Heart left ventricle (tissue), 16 donors: Measurements from ENCODE around the gene PEF1. TPM values are rescaled to one million over a fixed set of nuclear protein-coding genes. Genes with fewer than 3 reads are reported as not detected.

Experiments
- ATAC-seq, 4 donors: fragments of 200-7000 bp; cut with Tn5 transposase; one replicate each; pipeline ENCODE4 v1.9.1; 2020 to 2022; ENCODE audit warnings: moderate library complexity in 4 of 4, mild to moderate bottlenecking in 3 of 4, moderate number of reproducible peaks in 1 of 4
- DNase-seq, 5 donors: peaks; one replicate each; pipeline ENCODE4 v3.0.0-alpha.2; 2020
- H3K27ac ChIP-seq, 12 donors: fragments of 200-600 bp; sonication (generic) in 4 of 12; one replicate each; pipeline versions ENCODE4 v1.5.0 to v1.8.0; 2016 to 2022; ENCODE audit warnings: mild to moderate bottlenecking in 2 of 12
- H3K27me3 ChIP-seq, 9 donors: fragments of 200-600 bp; sonication (generic) in 2 of 9; one replicate each; pipeline versions ENCODE4 v1.5.1 to v1.8.0; 2016 to 2022; ENCODE audit warnings: mild to moderate bottlenecking in 3 of 9
- H3K36me3 ChIP-seq, 9 donors: fragments of 200-600 bp; sonication (generic) in 2 of 9; one replicate each; pipeline versions ENCODE4 v1.5.0 to v1.8.0; 2018 to 2022; ENCODE audit warnings: mild to moderate bottlenecking in 2 of 9
- H3K4me1 ChIP-seq, 12 donors: fragments of 200-600 bp; sonication (generic) in 4 of 12; one replicate each; pipeline versions ENCODE4 v1.5.0 to v1.8.0; 2016 to 2022; ENCODE audit warnings: mild to moderate bottlenecking in 3 of 12
- H3K4me3 ChIP-seq, 12 donors: fragments of 200-600 bp; sonication (generic) in 4 of 12; one replicate each; pipeline versions ENCODE4 v1.5.0 to v1.8.0; 2017 to 2022; ENCODE audit warnings: mild to moderate bottlenecking in 9 of 12, moderate library complexity in 4 of 12
- H3K9me3 ChIP-seq, 12 donors: fragments of 200-600 bp; sonication (generic) in 4 of 12; one replicate each; pipeline versions ENCODE4 v1.5.0 to v1.8.0; 2016 to 2022; ENCODE audit warnings: mild to moderate bottlenecking in 1 of 12
- POLR2A ChIP-seq, 2 donors: fragments of 450-650 bp; IDR thresholded peaks; one replicate each; pipeline ENCODE4 v1.6.1; 2017; ENCODE audit warnings: antibody characterized with exemption in 2 of 2, mild to moderate bottlenecking in 2 of 2, moderate library complexity in 2 of 2
- WGBS, 4 donors: extraction: QIAGEN DNeasy Blood & Tissue Kit in 2 of 4; methylation state at CpG; one replicate each; pipeline versions ENCODE4 v1.1.5 to v1.1.7; 2013 to 2018; 5-methylcytosine and 5-hydroxymethylcytosine counted together
- intact Hi-C, 10 donors: fragments of 100-400 bp; cut with DNase I; formaldehyde crosslinking; loops; one replicate each; pipeline versions ENCODE4 v1.11.1 to v1.14.2; 2022
- polyA plus RNA-seq, 2 donors: library from polyadenylated mRNA; stranded (reverse); fragments of 200-250 nt; gene quantifications; one replicate each; pipeline ENCODE4 v1.2.3, GENCODE V29; 2013
- total RNA-seq, 9 donors: library from RNA; depleted of rRNA in 2 of 9; stranded (reverse); fragments of >200 nt in 2 of 9; fragmentation: NEBNext Ultra II Directional in 3 of 9; extraction: Animal tissue kit (Norgen Biotek cat#: 25700) in 3 of 9; gene quantifications; one replicate each; pipeline versions ENCODE4 v1.1.0 to v1.2.4, GENCODE V29; 2016 to 2023
- TF ChIP-seq, protein P1 (sequence below), 12 donors: fragments of 200-600 bp; sonication (generic) in 4 of 12; IDR thresholded peaks; one replicate each; pipeline versions ENCODE4 v1.5.0 to v1.8.0; 2018 to 2022; ENCODE audit warnings: antibody characterized with exemption in 12 of 12, mild to moderate bottlenecking in 5 of 12
- donor health status: ischemic (EF 13 %, LVEDD 7.1; RV severe dilation, severe dysfunction).
- donor health status: healthy with polysubstance abuse.
- donor health status: DM: no; HTN: yes; CAD: no.
- donor health status: DM: no; HTN: no; CAD: no.
- donor health status: ischemic (EF 25% LVEDD 6.9; RV normal size, moderate dysfunction).
- donor health status: ischemic (EF 25% LVEDD 5.7; RV mildly dilated, moderate dysfunction).
- donor health status: healthy.
- donor health status: DM: yes; HTN: yes; CAD: no.
- donor health status: ischemic (EF 35%, LVEDD 5.7; RV mildly dilated, moderate dysfunction).
- donor health status: nonischemic (EF 11% LVEDD 7.7; RV severe dilation, severe dysfunction).
- donor health status: DM: yes; HTN: yes; CAD: no.
- donor health status: PGD.
- donor health status: ischemic (EF 29% LVEDD 5.4; RV normal size, mild dysfunction).
- donor health status: nonischemic (EF 23%, LVEDD 6.1; RV moderate dilation, normal function).

PEF1 gene
- total and polyA plus RNA-seq, 11 donors, result 32.2 to 106 (median 42.4) TPM

DNA sequence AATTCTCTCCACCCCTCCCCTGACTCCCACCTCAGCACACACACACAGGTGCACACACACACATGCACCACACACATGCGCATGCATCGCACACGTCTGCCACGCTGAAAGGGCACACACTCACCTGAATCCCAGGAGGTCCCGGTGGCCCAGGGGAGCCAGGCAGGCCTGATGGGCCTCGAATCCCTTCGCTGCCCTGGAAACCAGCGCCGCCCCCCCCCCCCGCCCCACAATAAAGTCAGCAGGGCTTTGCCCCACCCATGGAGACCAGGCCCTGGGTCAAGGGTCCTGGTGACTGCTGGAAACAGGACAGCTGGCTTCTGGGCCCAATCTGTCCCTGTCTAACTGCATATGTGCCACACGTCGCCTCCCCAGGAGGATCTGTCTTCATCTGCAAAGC lies 17.8 kb upstream of the PEF1 start:
- Histone ChIP-seq H3K4me3 (no peak overlapping the region), H3K9me3 (no peaks in the 10 kb centered on the region), H3K4me1 (peaks cover 0 to 19% (median 10%) of the 10 kb centered on the region in 12 donors), H3K27me3 (no peaks in the 10 kb centered on the region), H3K27ac (no peak overlapping the region), H3K36me3 (peaks cover 0 to 22% (median 0%) of the 10 kb centered on the region in 9 donors)
- WGBS, 4 donors, result 86 to 95% (median 95%) methylated on average over 6 to 12 of the region's 12 CpGs
- intact Hi-C loops, result loop anchor here in 9 of 10 donors (5.0 to 10.0 kb wide), 7 partner anchors 55 to 402 kb away; no protein-coding TSS in a partner anchor
- ATAC-seq (no peak), DNase-seq (no peak)
- TF ChIP-seq POLR2A (IDR thresholded peaks at IDR 0.05), result no peak
- TF ChIP-seq, protein P1, sequence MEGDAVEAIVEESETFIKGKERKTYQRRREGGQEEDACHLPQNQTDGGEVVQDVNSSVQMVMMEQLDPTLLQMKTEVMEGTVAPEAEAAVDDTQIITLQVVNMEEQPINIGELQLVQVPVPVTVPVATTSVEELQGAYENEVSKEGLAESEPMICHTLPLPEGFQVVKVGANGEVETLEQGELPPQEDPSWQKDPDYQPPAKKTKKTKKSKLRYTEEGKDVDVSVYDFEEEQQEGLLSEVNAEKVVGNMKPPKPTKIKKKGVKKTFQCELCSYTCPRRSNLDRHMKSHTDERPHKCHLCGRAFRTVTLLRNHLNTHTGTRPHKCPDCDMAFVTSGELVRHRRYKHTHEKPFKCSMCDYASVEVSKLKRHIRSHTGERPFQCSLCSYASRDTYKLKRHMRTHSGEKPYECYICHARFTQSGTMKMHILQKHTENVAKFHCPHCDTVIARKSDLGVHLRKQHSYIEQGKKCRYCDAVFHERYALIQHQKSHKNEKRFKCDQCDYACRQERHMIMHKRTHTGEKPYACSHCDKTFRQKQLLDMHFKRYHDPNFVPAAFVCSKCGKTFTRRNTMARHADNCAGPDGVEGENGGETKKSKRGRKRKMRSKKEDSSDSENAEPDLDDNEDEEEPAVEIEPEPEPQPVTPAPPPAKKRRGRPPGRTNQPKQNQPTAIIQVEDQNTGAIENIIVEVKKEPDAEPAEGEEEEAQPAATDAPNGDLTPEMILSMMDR (IDR thresholded peaks at IDR 0.05), result no peak

DNA sequence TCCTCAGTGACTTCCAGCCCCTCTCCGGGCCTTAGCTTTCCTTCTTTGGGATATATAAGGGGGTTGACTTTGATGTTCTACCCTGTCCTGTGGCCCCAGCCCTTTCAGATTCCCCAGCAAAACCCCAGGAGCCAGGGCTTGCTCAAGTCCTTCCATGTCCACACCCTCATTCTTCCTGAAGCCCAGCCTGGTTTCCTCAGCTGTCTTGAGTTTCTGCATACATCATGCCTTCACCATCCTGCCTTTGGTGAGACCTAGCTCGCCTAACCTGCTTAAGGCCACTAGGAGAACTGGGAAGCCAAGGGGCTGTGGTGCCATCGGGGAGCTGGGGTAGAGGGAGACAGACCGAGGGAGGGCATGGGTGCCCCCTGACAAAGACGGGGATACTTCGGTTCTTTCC lies 17.2 kb upstream of the PEF1 start:
- Histone ChIP-seq H3K9me3 (no peaks in the 10 kb centered on the region), H3K4me3 (no peak overlapping the region), H3K4me1 (peaks cover 0 to 12% (median 7%) of the 10 kb centered on the region in 12 donors), H3K27ac (no peak overlapping the region), H3K36me3 (peaks cover 0 to 26% (median 0%) of the 10 kb centered on the region in 9 donors), H3K27me3 (no peaks in the 10 kb centered on the region)
- no peak for TF ChIP-seq POLR2A (IDR thresholded peaks at IDR 0.05)
- TF ChIP-seq, protein P1 (IDR thresholded peaks at IDR 0.05), result no peak
- ATAC-seq (no peak), DNase-seq (no peak)
- intact Hi-C loops, result loop anchor here in 9 of 10 donors (5.0 to 10.0 kb wide), 7 partner anchors 55 to 403 kb away; no protein-coding TSS in a partner anchor
- 93 to 98% (median 95%) methylated on average over 6 of the region's 6 CpGs for WGBS, 4 donors

DNA sequence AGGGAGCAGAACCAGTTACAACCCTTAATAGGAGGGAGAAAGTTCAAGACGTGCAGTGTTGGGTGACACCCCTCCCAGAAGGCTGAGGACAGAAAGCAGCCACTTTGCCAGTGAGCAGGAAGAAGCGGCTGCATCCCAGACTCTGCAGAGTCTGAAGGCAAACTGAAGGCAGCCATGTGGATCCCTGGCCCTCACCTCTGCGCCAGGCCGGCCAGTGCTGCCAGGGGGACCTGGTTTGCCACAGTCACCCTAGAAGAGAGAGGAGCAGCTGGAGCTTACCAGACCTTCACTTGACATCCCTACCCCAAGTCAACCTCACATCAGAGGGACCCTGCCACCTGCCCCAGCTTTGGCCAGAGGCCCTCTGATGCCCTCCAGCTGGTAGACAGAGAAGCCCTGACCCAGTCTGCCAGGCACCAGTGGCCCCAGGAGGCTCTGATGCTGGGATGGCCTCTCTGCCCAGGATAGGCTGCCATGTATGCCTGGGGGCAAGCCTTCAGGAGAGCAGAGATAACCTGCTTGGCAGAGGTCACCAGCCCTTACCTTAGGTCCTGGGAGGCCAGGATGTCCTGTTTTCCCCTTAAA lies 16.3 kb upstream of the PEF1 start:
- no peak overlapping the region for H3K4me3 ChIP-seq
- DNase-seq (peak in 1 of 5 donors; percentile 46), ATAC-seq (no peak)
- H3K9me3 ChIP-seq, result no peaks in the 10 kb centered on the region
- no peak overlapping the region for H3K27ac ChIP-seq
- peaks cover 0 to 35% (median 0%) of the 10 kb centered on the region in 9 donors for H3K36me3 ChIP-seq
- peaks cover 0 to 4% (median 0%) of the 10 kb centered on the region in 12 donors for H3K4me1 ChIP-seq
- no peaks in the 10 kb centered on the region for H3K27me3 ChIP-seq
- WGBS, 4 donors, result 89 to 97% (median 92%) methylated on average over 4 of the region's 4 CpGs
- intact Hi-C loops, result loop anchor here in 9 of 10 donors (5.0 to 10.0 kb wide), 7 partner anchors 56 to 404 kb away; no protein-coding TSS in a partner anchor
- TF ChIP-seq, protein P1 (IDR thresholded peaks at IDR 0.05), result no peak
- TF ChIP-seq POLR2A (IDR thresholded peaks at IDR 0.05), result no peak

DNA sequence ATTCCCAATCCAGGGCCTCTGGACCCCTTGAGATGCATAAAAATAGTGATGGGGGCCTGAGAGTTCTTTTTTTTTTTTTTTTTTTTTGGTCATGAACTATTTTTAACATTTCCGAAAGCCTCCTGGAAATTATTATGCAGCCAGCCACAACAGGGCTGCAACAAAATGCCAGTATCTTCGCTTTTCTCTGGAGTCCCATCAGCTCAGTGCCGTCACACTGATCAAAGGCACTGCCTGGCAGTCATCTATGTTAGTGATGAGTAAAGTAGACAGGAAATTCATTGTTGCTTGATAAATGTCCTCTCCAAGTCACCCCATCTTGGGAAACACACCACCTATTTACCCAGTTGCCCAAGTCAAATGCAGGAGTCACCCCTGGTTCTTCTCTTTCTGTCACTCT lies 15.2 kb upstream of the PEF1 start:
- Histone ChIP-seq H3K27ac (no peak overlapping the region), H3K27me3 (no peaks in the 10 kb centered on the region), H3K9me3 (no peaks in the 10 kb centered on the region), H3K4me3 (no peak overlapping the region), H3K36me3 (peaks cover 0 to 46% (median 0%) of the 10 kb centered on the region in 9 donors), H3K4me1 (no peaks in the 10 kb centered on the region)
- TF ChIP-seq, protein P1 (IDR thresholded peaks at IDR 0.05), result no peak
- no peak for TF ChIP-seq POLR2A (IDR thresholded peaks at IDR 0.05)
- DNase-seq, result no peak
- WGBS, 4 donors, result 83 to 87% (median 85%) methylated on average over 3 of the region's 3 CpGs
- intact Hi-C loops, result loop anchor here in 9 of 10 donors (5.0 to 10.0 kb wide), 7 partner anchors 57 to 405 kb away; no protein-coding TSS in a partner anchor
- ATAC-seq, result no peak
